Activated B cell treated with CpG ODN at 0.5 μM for 24 hours (primary cell): Measurements from ENCODE around the gene RNF224. TPM values are rescaled to one million over a fixed set of nuclear protein-coding genes. Genes with fewer than 3 reads are reported as not detected.

Source experiments
- ATAC-seq: fragments of 200-7000 bp; cut with Tn5 transposase; one replicate; pipeline ENCODE4 v1.10.0; 2021; ENCODE audit warnings: low read depth, mild to moderate bottlenecking, moderate library complexity
- CTCF ChIA-PET: fragments of 350-600 bp; sonication (Branson Sonifier 250); formaldehyde crosslinking; loops from one replicate; lab custom pipeline; 2021; ENCODE audit warnings: antibody characterized with exemption; lab: Charles Lee
- POLR2A ChIA-PET: fragments of 350-600 bp; sonication (Branson Sonifier 250); formaldehyde crosslinking; loops from one replicate; lab custom pipeline; 2021; ENCODE audit warnings: antibody characterized with exemption; lab: Charles Lee
- DNase-seq: peaks from one replicate; pipeline ENCODE4 v3.0.0; 2022
- H3K27ac Mint-ChIP-seq: one replicate; pipeline ENCODE4 v1.8.0; 2020; ENCODE audit warnings: mixed read lengths
- H3K27me3 Mint-ChIP-seq: one replicate; pipeline ENCODE4 v1.8.0; 2021; ENCODE audit warnings: mixed read lengths
- H3K36me3 Mint-ChIP-seq: one replicate; pipeline ENCODE4 v1.8.0; 2021; ENCODE audit warnings: low read depth, mixed read lengths
- H3K4me1 Mint-ChIP-seq: one replicate; pipeline ENCODE4 v1.8.0; 2021; ENCODE audit warnings: mixed read lengths
- H3K4me3 Mint-ChIP-seq: one replicate; pipeline ENCODE4 v1.8.0; 2020; ENCODE audit warnings: mild to moderate bottlenecking, mixed read lengths
- H3K9me3 Mint-ChIP-seq: one replicate; pipeline ENCODE4 v1.8.0; 2020; ENCODE audit warnings: mixed read lengths
- CTCF ChIP-seq: fragments of 200-600 bp; IDR thresholded peaks from one replicate; pipeline ENCODE4 v1.8.0; 2022; ENCODE audit warnings: antibody characterized with exemption, mild to moderate bottlenecking
- intact Hi-C: fragments of 100-400 bp; cut with micrococcal nuclease; formaldehyde crosslinking; loops from one replicate; pipeline ENCODE4 v1.15.1; 2024
- total RNA-seq: library from RNA; stranded (reverse); gene quantifications from 2 replicates; pipeline ENCODE4 v1.2.3, GENCODE V29; 2022

Gene RNF224
- total RNA-seq, 1 donor from 2014 or later, result not detected

GRCh38 chr9:137195525-137196220, 31.6 kb upstream of the RNF224 start:
- DNase-seq (no peak), ATAC-seq (no peak)
- ChIA-PET POLR2A (interaction anchor here (0.6 to 0.8 kb wide), 2 partner anchors 28 to 65 kb away, joined by 4 to 5 read pairs; no protein-coding TSS in a partner anchor), CTCF (no interaction called here)
- no peak overlapping the region for H3K4me3 Mint-ChIP-seq
- intact Hi-C loops, result no loop called here
- H3K36me3 Mint-ChIP-seq, result peaks cover 5% of the 10 kb centered on the region
- H3K27me3 Mint-ChIP-seq, result no peaks in the 10 kb centered on the region
- H3K9me3 Mint-ChIP-seq, result no peaks in the 10 kb centered on the region
- no peak overlapping the region for H3K27ac Mint-ChIP-seq
- no peak for TF ChIP-seq CTCF
- H3K4me1 Mint-ChIP-seq, result peaks cover 9% of the 10 kb centered on the region

- ATAC-seq (no peak), DNase-seq (no peak)
- Mint-ChIP-seq H3K9me3 (no peaks in the 10 kb centered on the region), H3K27me3 (no peaks in the 10 kb centered on the region), H3K27ac (no peak overlapping the region), H3K36me3 (peaks cover 1% of the 10 kb centered on the region), H3K4me3 (peak overlapping the region; percentile 4), H3K4me1 (peaks cover 25% of the 10 kb centered on the region)
- CTCF ChIA-PET, result no interaction called here
- POLR2A ChIA-PET, result interaction anchor here (0.6 to 3.7 kb wide), 4 partner anchors 9 to 73 kb away, joined by 3 to 17 read pairs (median 4); partner anchors contain the start of genes ANAPC2, SSNA1 and TUBB4B
- no peak for TF ChIP-seq CTCF
- intact Hi-C loops, result no loop called here
Observed at GRCh38 chr9:137198051-137198901, 29.0 kb upstream of the RNF224 start.

DNA sequence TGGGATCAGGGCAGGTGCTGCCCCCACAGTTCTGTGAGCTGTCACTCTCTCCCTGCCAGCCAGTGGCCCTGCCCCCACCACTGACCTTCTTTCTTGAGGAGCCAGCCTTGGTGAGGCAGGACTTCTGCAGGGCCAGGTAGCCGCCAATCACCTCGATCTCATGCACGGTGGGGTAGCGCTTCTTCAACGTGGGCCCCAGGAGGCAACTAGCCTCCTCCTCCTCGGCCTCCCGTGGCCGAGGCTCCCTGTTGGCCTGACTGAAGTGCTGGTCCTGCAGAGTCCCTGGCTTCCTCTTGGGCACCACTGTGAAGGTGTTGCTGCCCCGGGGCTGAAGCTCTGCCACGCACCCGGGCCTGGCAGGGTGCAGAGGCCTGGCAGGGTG, 28.4 kb upstream of the RNF224 start:
- no peak overlapping the region for H3K27ac Mint-ChIP-seq
- no peak for TF ChIP-seq CTCF
- ChIA-PET CTCF (no interaction called here), POLR2A (interaction anchor here (0.6 to 3.7 kb wide), 4 partner anchors 10 to 74 kb away, joined by 3 to 17 read pairs (median 4); partner anchors contain the start of genes ANAPC2, SSNA1 and TUBB4B)
- peaks cover 1% of the 10 kb centered on the region for H3K36me3 Mint-ChIP-seq
- ATAC-seq, result no peak
- peak overlapping the region; percentile 4 for H3K4me3 Mint-ChIP-seq
- no peak for DNase-seq
- no peaks in the 10 kb centered on the region for H3K9me3 Mint-ChIP-seq
- H3K4me1 Mint-ChIP-seq, result peaks cover 28% of the 10 kb centered on the region
- H3K27me3 Mint-ChIP-seq, result no peaks in the 10 kb centered on the region
- intact Hi-C loops, result no loop called here

GRCh38 chr9:137199411-137200121, 27.7 kb upstream of the RNF224 start:
- intact Hi-C loops, result loop anchor here (1.0 to 2.0 kb wide), 7 partner anchors 11 to 81 kb away; partner anchors contain the start of genes ANAPC2, SSNA1 and TUBB4B
- H3K27me3 Mint-ChIP-seq, result no peaks in the 10 kb centered on the region
- H3K4me1 Mint-ChIP-seq, result peaks cover 35% of the 10 kb centered on the region
- peaks cover 1% of the 10 kb centered on the region for H3K36me3 Mint-ChIP-seq
- no peaks in the 10 kb centered on the region for H3K9me3 Mint-ChIP-seq
- no peak for DNase-seq
- peak overlapping the region; percentile 41 for H3K27ac Mint-ChIP-seq
- POLR2A ChIA-PET, result interaction anchor here (1.5 to 3.7 kb wide), 3 partner anchors 11 to 41 kb away, joined by 3 to 17 read pairs (median 5); partner anchors contain the start of genes ANAPC2, SSNA1 and TUBB4B
- TF ChIP-seq CTCF, result no peak
- peak overlapping the region; percentile 81 for H3K4me3 Mint-ChIP-seq
- CTCF ChIA-PET, result no interaction called here
- no peak for ATAC-seq
